Fibroblast of the aortic adventitia (primary cell): ENCODE measurements around the gene STRN3. TPM values are rescaled to one million over a fixed set of nuclear protein-coding genes. Genes with fewer than 3 reads are reported as not detected.

Experiments
- DNase-seq: peaks from one replicate; pipeline ENCODE4 v3.0.0-alpha.2; 2010; ENCODE audit warnings: low read depth
- H3K4me3 ChIP-seq: 2 replicates; pipeline ENCODE4 v1.5.1; 2011; ENCODE audit warnings: low read depth, mild to moderate bottlenecking, control low read depth, low read length, moderate library complexity
- CTCF ChIP-seq: IDR thresholded peaks from 2 replicates; pipeline ENCODE4 v1.5.1; 2011; ENCODE audit warnings: mild to moderate bottlenecking, low read length, control low read depth, inconsistent platforms; ENCODE audit not compliant: insufficient read depth
- total RNA-seq: library from RNA; depleted of rRNA; stranded (reverse); fragments of >200 nt; gene quantifications from 2 replicates; pipeline ENCODE4 v1.2.3, GENCODE V29; 2012; ENCODE audit warnings: low replicate concordance

STRN3 gene
- total RNA-seq, 1 donor: 51.1 TPM

GRCh38 chr14:30889244-30889594 is 137.0 kb downstream of the STRN3 start:
- TF ChIP-seq CTCF: no peak
- no peak overlapping the region for H3K4me3 ChIP-seq
- no peak for DNase-seq

GRCh38 chr14:30888480-30889243 is 137.5 kb downstream of the STRN3 start:
- no peak for TF ChIP-seq CTCF
- no peak for DNase-seq
- no peak overlapping the region for H3K4me3 ChIP-seq

GRCh38 chr14:30885840-30886740 is 140.1 kb downstream of the STRN3 start:
- no peak for TF ChIP-seq CTCF
- no peak overlapping the region for H3K4me3 ChIP-seq
- peak; percentile 74 for DNase-seq

GRCh38 chr14:30884901-30885300 is 141.3 kb downstream of the STRN3 start:
- H3K4me3 ChIP-seq: no peak overlapping the region
- DNase-seq: no peak
- no peak for TF ChIP-seq CTCF

- DNase-seq: no peak
- no peak for TF ChIP-seq CTCF
- no peak overlapping the region for H3K4me3 ChIP-seq
These were observed 142.5 kb downstream of the STRN3 start for GRCh38 chr14:30883508-30884294.

GRCh38 chr14:30882431-30882830 is 143.7 kb downstream of the STRN3 start:
- DNase-seq: no peak
- no peak overlapping the region for H3K4me3 ChIP-seq
- no peak for TF ChIP-seq CTCF
